Activated naive CD4-positive, alpha-beta T cell treated with anti-CD3 and anti-CD28 coated beads, Interleukin-2, amount 50 U/mL, for 72 hours (primary cell): ENCODE measurements around the gene SLC9A5. TPM values are rescaled to one million over a fixed set of nuclear protein-coding genes. Genes with fewer than 3 reads are reported as not detected.

Experiments used
- ATAC-seq, 2 donors: fragments of 150-1000 bp; cut with Tn5 transposase; 2 replicates each; pipeline ENCODE4 v1.10.0; 2021; ENCODE audit warnings: mild to moderate bottlenecking in 2 of 2, moderate library complexity in 2 of 2
- DNase-seq, 2 donors: peaks; one replicate each; pipeline ENCODE4 v3.0.0; 2021 to 2022; ENCODE audit warnings: low spot score in 2 of 2
- H3K27ac Mint-ChIP-seq, 2 donors: one replicate each; pipeline ENCODE4 v1.8.0; 2022; ENCODE audit warnings: mild to moderate bottlenecking in 2 of 2, mixed read lengths in 2 of 2
- H3K36me3 Mint-ChIP-seq, 2 donors: one replicate each; pipeline ENCODE4 v1.8.0; 2022; ENCODE audit warnings: mixed read lengths in 2 of 2
- H3K9me3 Mint-ChIP-seq, 2 donors: one replicate each; pipeline ENCODE4 v1.8.0; 2022; ENCODE audit warnings: mixed read lengths in 2 of 2
- total RNA-seq, 2 donors: library from RNA; stranded (reverse); gene quantifications; one replicate each; pipeline ENCODE4 v1.2.3, GENCODE V29; 2022

The SLC9A5 gene
- 10 to 100 TPM in 1 of 2 donors, 1 to 10 TPM in 1; 8.3 to 13.6 TPM for total RNA-seq

DNA sequence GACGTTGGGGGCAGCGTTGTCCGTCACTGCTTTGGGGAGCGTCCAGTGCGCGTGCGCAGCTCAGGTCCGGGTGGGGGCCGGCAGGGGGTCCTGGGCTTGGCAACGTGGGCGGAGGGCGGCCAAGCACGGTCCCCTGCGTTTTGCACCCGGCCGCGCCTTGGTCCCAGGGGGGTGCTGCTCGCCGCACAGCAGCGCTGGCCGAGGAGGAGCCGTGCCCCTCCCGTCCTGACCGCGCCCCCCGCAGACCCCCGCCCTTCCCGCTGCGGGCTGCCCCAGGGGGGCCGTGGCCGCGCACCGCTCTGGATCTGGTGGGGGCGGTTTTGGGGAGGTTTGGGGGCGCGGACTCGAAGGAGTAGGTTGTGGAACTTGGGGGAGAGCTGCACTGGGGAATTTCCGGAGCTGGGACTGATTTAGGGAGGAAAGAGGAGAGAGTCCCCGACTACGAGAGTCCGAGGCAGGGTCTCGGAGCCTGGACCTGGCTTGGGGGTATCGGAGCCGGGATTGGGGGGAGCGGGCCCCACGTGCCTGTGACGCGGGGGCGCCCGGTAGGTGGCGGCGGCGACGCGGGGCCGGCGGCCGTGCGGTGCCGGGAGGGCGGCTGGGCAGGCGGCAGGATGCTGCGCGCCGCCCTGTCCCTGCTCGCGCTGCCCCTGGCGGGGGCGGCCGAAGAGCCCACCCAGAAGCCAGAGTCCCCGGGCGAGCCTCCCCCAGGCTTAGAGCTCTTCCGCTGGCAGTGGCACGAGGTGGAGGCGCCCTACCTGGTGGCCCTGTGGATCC, at the start of gene SLC9A5:
Gene SLC9A5, plus strand, starts transcription at position 579 of the 777 bp plus-strand sequence. Its CDS starts 36 bp downstream, at position 615.
- Mint-ChIP-seq H3K27ac (peak within 1 kb of the TSS; percentile 79 to 91), H3K36me3 (peaks cover 5 to 11% of the 10 kb centered on the region in 2 donors), H3K9me3 (no peaks in the 10 kb centered on the region)
- peak in 1 of 2 donors; percentile 5 for ATAC-seq
- DNase-seq = peak in 1 of 2 donors; percentile 54

GRCh38 chr16:67199011-67199807, 49.6 kb upstream of the SLC9A5 start, which contains the start of gene ELMO3:
TSS of gene ELMO3 (plus strand) at chr16:67199131. CDS start at chr16:67199327, 196 bp downstream.
- DNase-seq (no peak), ATAC-seq (no peak)
- peak within 1 kb of the TSS in 1 of 2 donors; percentile 82 for H3K27ac Mint-ChIP-seq
- H3K9me3 Mint-ChIP-seq = no peaks in the 10 kb centered on the region
- H3K36me3 Mint-ChIP-seq = peaks cover 14 to 17% of the 10 kb centered on the region in 2 donors

GRCh38 chr16:67199808-67200198, 49.0 kb upstream of the SLC9A5 start:
- no peaks in the 10 kb centered on the region for H3K9me3 Mint-ChIP-seq
- ATAC-seq (no peak), DNase-seq (no peak)
- peaks cover 12 to 16% of the 10 kb centered on the region in 2 donors for H3K36me3 Mint-ChIP-seq
- H3K27ac Mint-ChIP-seq = no peak overlapping the region

DNA sequence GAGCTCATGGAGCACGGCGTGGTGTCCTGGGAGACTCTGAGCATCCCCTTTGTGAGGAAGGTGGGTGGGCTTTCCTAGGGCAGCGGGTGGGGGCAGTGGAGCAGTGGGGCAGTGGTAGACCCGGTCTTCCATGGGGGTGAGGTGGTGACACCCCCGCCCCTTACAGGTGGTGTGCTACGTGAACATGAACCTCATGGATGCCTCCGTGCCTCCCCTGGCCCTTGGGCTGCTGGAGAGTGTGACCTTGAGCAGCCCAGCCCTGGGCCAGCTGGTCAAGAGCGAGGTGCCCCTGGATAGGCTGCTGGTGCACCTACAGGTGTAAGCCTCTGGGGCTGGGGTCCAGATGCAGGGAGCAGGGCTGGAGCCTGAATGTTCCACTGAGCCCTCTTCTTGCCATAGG, 48.3 kb upstream of the SLC9A5 start:
- no peak for DNase-seq
- no peak for ATAC-seq
- no peak overlapping the region for H3K27ac Mint-ChIP-seq
- peaks cover 12 to 16% of the 10 kb centered on the region in 2 donors for H3K36me3 Mint-ChIP-seq
- no peaks in the 10 kb centered on the region for H3K9me3 Mint-ChIP-seq

GRCh38 chr16:67201411-67202345, 47.1 kb upstream of the SLC9A5 start:
- H3K36me3 Mint-ChIP-seq = peaks cover 3 to 4% of the 10 kb centered on the region in 2 donors
- H3K27ac Mint-ChIP-seq = no peak overlapping the region
- DNase-seq = no peak
- H3K9me3 Mint-ChIP-seq = no peaks in the 10 kb centered on the region
- ATAC-seq = no peak

GRCh38 chr16:67202426-67202825, 46.4 kb upstream of the SLC9A5 start:
- H3K9me3 Mint-ChIP-seq = no peaks in the 10 kb centered on the region
- no peak overlapping the region for H3K27ac Mint-ChIP-seq
- DNase-seq = no peak
- no peaks in the 10 kb centered on the region for H3K36me3 Mint-ChIP-seq
- ATAC-seq = no peak

GRCh38 chr16:67202956-67203493, 45.8 kb upstream of the SLC9A5 start:
- ATAC-seq (no peak), DNase-seq (no peak)
- no peaks in the 10 kb centered on the region for H3K9me3 Mint-ChIP-seq
- no peaks in the 10 kb centered on the region for H3K36me3 Mint-ChIP-seq
- H3K27ac Mint-ChIP-seq = no peak overlapping the region

GRCh38 chr16:67204076-67204475, 44.7 kb upstream of the SLC9A5 start:
- ATAC-seq (no peak), DNase-seq (no peak)
- no peaks in the 10 kb centered on the region for H3K36me3 Mint-ChIP-seq
- peak overlapping the region in 1 of 2 donors; percentile 26 for H3K27ac Mint-ChIP-seq
- no peaks in the 10 kb centered on the region for H3K9me3 Mint-ChIP-seq

- H3K36me3 Mint-ChIP-seq = no peaks in the 10 kb centered on the region
- no peak for DNase-seq
- peak overlapping the region; percentile 26 to 37 for H3K27ac Mint-ChIP-seq
- ATAC-seq = no peak
- H3K9me3 Mint-ChIP-seq = no peaks in the 10 kb centered on the region
These were observed 42.5 kb upstream of the SLC9A5 start for GRCh38 chr16:67206129-67206837.

- ATAC-seq (no peak), DNase-seq (no peak)
- H3K27ac Mint-ChIP-seq = peak overlapping the region; percentile 26 to 37
- H3K36me3 Mint-ChIP-seq = no peaks in the 10 kb centered on the region
- no peaks in the 10 kb centered on the region for H3K9me3 Mint-ChIP-seq
These were observed 41.9 kb upstream of the SLC9A5 start for GRCh38 chr16:67206838-67207248.

- ATAC-seq (peak in 1 of 2 donors; percentile 46), DNase-seq (no peak)
- Mint-ChIP-seq H3K9me3 (no peaks in the 10 kb centered on the region), H3K36me3 (no peaks in the 10 kb centered on the region), H3K27ac (peak overlapping the region; percentile 26 to 37)
These were observed 41.3 kb upstream of the SLC9A5 start for GRCh38 chr16:67207249-67208091.

GRCh38 chr16:67208154-67208896, 40.5 kb upstream of the SLC9A5 start:
- H3K27ac Mint-ChIP-seq = peak overlapping the region in 1 of 2 donors; percentile 20
- no peak for ATAC-seq
- H3K36me3 Mint-ChIP-seq = no peaks in the 10 kb centered on the region
- no peak for DNase-seq
- H3K9me3 Mint-ChIP-seq = no peaks in the 10 kb centered on the region

DNA sequence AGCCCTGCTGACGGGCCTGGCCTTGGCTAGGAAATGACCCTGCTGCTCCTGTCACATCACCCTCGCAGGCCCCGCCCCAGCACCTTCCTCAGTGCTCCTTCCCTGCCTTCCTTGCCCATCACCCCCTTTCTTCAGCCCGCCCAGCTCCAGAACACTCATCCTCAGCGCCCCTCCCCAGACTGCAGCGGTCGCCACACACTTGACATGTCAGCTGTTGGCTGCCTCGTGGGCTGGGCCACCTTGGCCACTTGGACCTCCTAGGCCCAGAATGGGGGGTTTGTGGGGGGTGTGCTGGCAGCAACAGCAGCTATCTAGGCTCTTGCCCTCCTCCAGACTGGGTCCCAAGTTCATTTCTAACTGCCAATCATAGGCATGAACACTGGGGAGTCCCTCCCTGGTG, 39.2 kb upstream of the SLC9A5 start:
- no peak for ATAC-seq
- DNase-seq = no peak
- no peaks in the 10 kb centered on the region for H3K36me3 Mint-ChIP-seq
- H3K9me3 Mint-ChIP-seq = no peaks in the 10 kb centered on the region
- no peak overlapping the region for H3K27ac Mint-ChIP-seq
